GM19193 (cell line): ENCODE data around the gene CDIP1.

Experiments
- POLR2A ChIP-seq: IDR thresholded peaks from 4 replicates; pipeline ENCODE4 v1.6.1; 2011; ENCODE audit not compliant: insufficient read depth, insufficient read length; ENCODE audit errors: extremely low read depth

CDIP1 gene

DNA sequence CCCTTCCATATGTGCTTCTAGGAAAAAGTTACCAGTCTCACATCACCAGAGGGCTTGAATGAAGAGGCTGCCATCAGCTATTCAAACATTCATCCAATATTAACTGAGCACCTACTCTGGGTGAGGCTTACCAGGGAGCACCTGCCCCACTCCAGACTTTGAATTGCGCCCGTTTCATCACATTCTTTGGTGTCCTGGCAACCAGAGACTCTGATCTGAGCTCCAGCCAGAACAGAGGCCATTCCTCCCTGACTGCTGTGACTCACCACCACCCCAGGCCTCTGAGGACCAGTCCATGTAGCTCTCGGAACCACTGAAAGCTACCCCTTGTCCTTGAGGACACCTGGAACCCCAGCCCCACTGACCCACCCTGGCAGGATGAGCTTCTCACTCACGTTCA, 17.5 kb upstream of the CDIP1 start, which contains the start of gene C16orf96:
Gene C16orf96 (plus strand): TSS at position 229 of the 400 bp plus-strand sequence. CDS start 150 bp downstream, at position 379.
- TF ChIP-seq POLR2A, result no peak

DNA sequence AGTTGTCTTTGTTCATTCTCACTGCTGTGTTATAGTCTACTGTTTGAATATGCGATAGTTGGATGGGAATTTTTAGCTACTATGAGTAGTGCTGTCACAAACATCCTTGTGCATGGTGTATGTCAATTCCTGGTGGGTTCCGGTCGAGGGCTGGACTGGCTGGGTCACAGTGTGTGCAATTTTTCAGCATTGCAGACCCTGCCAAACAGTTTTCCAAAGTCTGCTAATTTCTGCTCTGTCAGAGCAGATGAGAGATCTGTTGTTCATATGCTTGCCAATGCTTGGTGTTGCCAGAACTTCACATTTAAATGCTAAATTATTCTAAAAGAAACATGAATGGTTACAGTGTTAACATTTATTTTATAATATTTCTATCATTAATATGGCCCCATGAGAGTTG, 14.0 kb upstream of the CDIP1 start:
- no peak for TF ChIP-seq POLR2A

- no peak for TF ChIP-seq POLR2A
Observed at GRCh38 chr16:4550591-4550990, 12.0 kb upstream of the CDIP1 start.

DNA sequence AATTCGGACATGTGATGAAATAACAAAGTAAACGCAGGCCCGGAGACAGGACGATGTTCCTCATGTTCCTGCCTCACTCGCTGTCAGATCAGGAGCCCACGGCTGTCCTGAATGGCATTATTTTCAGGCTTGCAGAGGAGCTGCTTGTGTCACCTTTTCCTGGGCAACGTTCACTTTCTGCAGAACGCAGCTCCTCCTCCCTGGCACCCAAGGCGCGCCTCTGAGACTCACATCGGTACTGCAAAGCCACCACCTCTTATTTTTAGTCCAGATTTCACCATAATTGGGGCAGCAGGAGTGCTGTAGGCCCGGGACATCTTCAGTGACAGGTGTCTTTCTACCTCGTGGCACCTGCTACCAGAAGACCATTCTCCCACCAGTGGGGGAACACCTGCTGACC, 9.6 kb upstream of the CDIP1 start:
- TF ChIP-seq POLR2A, result no peak

- no peak for TF ChIP-seq POLR2A
Observed at GRCh38 chr16:4544473-4544872, 5.9 kb upstream of the CDIP1 start.

DNA sequence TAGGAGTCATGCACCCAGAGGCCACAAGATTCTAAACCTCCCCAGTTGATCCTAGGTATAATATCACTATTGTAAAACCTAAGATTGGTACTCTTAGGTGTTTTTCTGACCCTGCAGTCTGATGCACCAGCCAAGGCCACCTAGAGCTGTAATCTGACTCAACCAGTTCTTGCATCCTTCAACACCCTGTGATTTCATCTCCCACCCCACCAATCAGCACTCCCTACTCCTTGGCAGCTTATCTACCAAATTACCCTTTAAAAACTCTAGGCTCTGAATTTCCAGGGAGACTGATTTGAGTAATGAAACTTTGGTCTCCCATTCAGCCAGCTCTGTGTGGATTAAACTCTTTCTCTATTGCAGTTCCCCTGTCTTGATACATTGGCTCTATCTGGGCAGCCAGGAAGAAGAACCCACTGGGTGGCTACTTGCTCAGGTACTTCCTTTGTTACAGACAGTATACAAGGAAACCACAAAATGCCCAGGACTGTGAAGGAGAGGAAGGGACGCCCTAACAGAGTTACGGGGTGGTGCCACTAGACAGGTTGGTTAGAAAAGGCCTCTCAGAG, 1.2 kb upstream of the CDIP1 start:
- TF ChIP-seq POLR2A, result no peak

- no peak for TF ChIP-seq POLR2A
Observed at GRCh38 chr16:4537376-4538343, 913 bp downstream of the CDIP1 start.

GRCh38 chr16:4536391-4537106, 2.0 kb downstream of the CDIP1 start:
- no peak for TF ChIP-seq POLR2A

GRCh38 chr16:4535627-4536108, 2.9 kb downstream of the CDIP1 start:
- TF ChIP-seq POLR2A, result no peak

DNA sequence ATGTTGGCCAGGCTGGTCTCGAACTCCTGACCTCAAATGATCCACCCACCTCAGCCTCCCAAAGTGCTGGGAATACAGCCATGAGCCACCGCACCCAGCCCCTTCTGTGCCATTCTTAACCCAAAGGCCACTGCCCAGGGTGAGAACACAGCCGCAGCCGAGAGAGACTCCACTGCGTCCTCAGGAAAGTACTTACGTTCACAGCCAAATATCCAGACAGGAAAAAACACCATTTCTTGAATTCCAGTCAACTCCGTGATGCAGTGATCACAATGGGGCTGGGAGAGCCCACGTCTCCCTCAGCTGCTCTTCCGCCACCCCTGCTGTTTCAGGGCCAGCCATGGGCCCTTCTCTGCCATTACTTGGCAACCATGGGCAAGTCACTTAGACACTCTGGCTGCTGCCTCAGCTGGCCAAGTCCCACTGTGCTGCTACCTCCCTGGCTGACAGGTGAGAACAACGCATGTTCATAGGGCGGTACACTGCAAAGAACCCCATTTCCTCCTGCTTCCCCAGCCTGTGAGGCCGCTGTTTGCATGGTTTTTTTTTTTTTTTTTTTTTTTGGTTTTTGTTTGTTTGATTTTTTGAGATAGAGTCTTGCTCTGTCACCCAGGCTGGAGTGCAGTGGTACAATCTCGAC, 4.3 kb downstream of the CDIP1 start:
- no peak for TF ChIP-seq POLR2A

- no peak for TF ChIP-seq POLR2A
Observed at GRCh38 chr16:4533490-4533889, 5.1 kb downstream of the CDIP1 start.

DNA sequence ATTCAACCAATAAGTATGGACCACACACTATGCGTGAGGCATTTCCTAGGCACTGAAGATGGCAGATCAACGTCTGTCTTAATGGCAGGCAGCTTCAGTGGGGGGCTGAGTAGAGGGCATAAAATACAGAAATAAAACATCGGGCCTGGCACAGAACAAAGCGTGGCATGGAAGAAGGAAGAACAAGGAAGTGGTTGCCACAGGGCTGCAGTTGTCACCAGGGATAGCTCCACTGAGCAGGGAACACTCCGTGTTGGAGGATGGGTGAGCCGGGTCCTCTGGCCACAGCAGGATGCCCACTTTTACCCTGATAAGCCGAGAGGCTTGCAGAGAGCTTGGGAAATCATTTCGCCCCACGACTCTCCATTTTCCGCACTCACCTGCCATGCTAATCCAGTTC, 6.3 kb downstream of the CDIP1 start:
- no peak for TF ChIP-seq POLR2A

DNA sequence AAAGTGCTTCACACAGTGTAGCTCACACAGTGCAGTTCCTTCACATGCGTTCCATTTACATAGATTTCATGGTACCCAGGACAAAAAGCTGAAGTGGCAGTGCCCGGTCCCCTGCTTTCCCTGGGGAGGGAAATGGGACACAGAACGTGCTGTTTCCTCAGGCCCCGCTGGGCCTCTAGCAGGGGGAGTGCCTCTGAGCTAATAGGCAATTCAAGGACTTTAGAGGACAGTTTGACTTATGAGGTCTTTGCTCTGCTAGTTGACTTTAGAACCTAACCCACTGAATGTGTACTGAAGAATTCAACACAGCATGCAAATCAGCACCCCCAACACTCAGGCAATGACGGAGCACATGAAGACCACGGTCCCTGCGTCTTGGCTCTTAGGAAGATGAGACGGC, 6.8 kb downstream of the CDIP1 start:
- no peak for TF ChIP-seq POLR2A

- TF ChIP-seq POLR2A, result no peak
Observed at GRCh38 chr16:4529085-4530060, 9.2 kb downstream of the CDIP1 start.
